ENCODE measurements around the gene DDIT4.

GRCh38 chr10:72322280-72323058 is 48.7 kb downstream of the DDIT4 start:
- TF ChIP-seq CTCF (conservative IDR thresholded peaks at IDR 0.05; ENCODE audit: low read depth in 2 of 2) (no peak), EZH2 (IDR thresholded peaks at IDR 0.05; ENCODE audit: low read depth, unreplicated experiment) (no peak), CREB1 (CRISPR knock-in tag; IDR thresholded peaks at IDR 0.05; ENCODE audit: low read depth) (no peak), EZH2phosphoT487 (IDR thresholded peaks at IDR 0.05; ENCODE audit: unreplicated experiment) (no peak), POLR2AphosphoS5 (IDR thresholded peaks at IDR 0.05; ENCODE audit: low read depth) (no peak), REST (IDR thresholded peaks at IDR 0.05; ENCODE audit: unreplicated experiment) (no peak), JUNB (IDR thresholded peaks at IDR 0.05; ENCODE audit: unreplicated experiment) (no peak), NANOG (IDR thresholded peaks at IDR 0.05; ENCODE audit: borderline replicate concordance) (no peak), STAT1 (IDR thresholded peaks at IDR 0.05; ENCODE audit: unreplicated experiment) (no peak)

Measured in GM23338 (cell line).